KOPT-K1 (cell line): ENCODE measurements around the gene OXLD1.

ENCODE experiments used
- H3K27ac ChIP-seq: fragments of 200-600 bp; sonication (generic); 2 replicates; pipeline ENCODE4 v1.5.1; 2016; ENCODE audit warnings: antibody characterized with exemption, mild to moderate bottlenecking, low read depth, low read length; ENCODE audit not compliant: poor library complexity, severe bottlenecking
- H3K36me3 ChIP-seq: fragments of 200-600 bp; sonication (generic); 2 replicates; pipeline ENCODE4 v1.5.1; 2017; ENCODE audit warnings: antibody characterized with exemption, mild to moderate bottlenecking, low read length, moderate library complexity; ENCODE audit not compliant: insufficient read depth
- H3K9me3 ChIP-seq: fragments of 200-600 bp; sonication (generic); 2 replicates; pipeline ENCODE4 v1.5.1; 2017; ENCODE audit warnings: antibody characterized with exemption, low read length, mild to moderate bottlenecking; ENCODE audit not compliant: insufficient read depth, poor library complexity, severe bottlenecking

The OXLD1 gene

GRCh38 chr17:81706232-81706611, 39.8 kb upstream of the OXLD1 start:
- Histone ChIP-seq H3K36me3 (peaks cover 68% of the 10 kb centered on the region), H3K27ac (no peak overlapping the region), H3K9me3 (no peaks in the 10 kb centered on the region)

DNA sequence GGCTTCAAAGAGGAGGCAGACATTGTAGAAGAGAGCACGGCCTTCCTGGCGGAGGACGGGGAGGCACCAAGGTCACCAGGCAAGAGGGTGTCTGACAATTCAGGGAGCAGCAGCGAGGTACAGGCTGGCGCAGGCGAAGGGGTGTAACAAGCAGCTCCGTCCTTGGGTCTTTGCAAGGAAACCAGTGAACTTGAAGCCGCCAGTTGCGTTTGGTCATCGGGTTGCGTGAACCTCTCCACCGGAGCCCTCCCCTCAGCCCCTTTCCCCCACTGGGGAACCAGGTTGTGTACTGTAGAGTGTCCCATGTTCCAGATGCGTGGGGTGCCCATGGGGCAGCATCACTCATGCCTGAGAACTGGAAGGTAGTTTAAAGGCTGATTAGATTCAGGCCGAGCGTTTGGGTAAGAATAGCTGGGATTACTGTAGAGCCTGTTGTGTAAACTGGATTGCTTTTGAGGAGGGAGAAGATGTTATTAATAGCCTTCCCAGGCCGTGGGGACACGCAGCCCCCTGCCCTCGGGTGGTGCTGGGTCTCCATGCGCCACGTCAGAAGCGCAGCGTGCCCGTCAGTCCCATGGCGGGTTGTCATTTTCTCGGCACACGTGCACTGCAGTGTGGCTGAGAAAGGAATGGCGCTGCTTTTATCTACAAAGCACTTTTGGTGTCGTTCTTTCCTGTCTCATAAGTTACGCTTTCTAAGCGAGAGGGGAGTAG, 39.3 kb upstream of the OXLD1 start:
- no peak overlapping the region for H3K27ac ChIP-seq
- peaks cover 73% of the 10 kb centered on the region for H3K36me3 ChIP-seq

GRCh38 chr17:81703747-81704654, 37.6 kb upstream of the OXLD1 start:
- peaks cover 79% of the 10 kb centered on the region for H3K36me3 ChIP-seq
- H3K9me3 ChIP-seq: no peaks in the 10 kb centered on the region
- peak overlapping the region; percentile 88 for H3K27ac ChIP-seq

More for the DNA sequence above, 39.3 kb upstream of the OXLD1 start:
- H3K9me3 ChIP-seq: no peaks in the 10 kb centered on the region

DNA sequence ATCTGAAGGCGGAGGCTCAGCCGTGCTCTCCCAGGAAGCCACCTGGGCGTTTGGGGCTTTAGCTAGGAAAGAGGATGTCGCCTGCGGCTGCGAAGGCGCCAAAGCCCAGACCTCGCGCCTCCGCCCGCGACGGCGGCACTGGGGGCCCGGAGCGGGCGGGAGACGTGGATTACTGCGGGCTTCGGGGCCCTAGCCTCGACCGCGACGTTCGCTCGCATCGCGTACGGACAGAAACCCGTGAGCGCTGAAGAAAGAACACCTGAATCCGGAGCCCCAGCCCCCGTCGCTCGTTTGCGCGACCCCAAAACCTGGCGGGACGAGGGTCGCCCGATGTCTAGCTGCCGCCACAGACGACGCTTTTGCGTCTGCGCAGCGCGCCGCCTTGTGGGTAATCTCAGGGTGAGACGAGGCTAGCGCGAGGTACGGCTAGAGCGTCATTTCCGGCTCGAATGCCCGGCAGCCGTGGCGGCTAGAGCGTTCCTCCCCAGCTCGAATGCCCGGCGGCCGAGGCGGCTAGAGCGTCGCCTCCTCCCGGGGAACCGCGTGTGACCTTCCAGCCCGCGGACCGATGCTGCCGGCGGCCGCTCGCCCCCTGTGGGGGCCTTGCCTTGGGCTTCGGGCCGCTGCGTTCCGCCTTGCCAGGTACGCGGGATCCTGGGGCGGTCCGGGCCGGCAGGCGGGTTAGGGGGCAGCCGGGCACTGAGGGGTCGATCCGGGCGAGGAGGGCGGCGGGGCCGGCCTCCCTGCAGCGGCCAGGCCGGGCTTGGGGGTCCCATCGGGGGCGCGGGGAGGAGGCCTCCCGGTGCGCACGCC, 36.7 kb upstream of the OXLD1 start, which contains the start of gene MRPL12:
Gene MRPL12 (plus strand): TSS at position 434 of the 813 bp plus-strand sequence. CDS start 135 bp downstream, at position 569.
- Histone ChIP-seq H3K27ac (peak within 1 kb of the TSS; percentile 88), H3K36me3 (peaks cover 79% of the 10 kb centered on the region), H3K9me3 (no peaks in the 10 kb centered on the region)

- peak overlapping the region; percentile 88 for H3K27ac ChIP-seq
- H3K9me3 ChIP-seq: no peaks in the 10 kb centered on the region
- H3K36me3 ChIP-seq: peaks cover 79% of the 10 kb centered on the region
These were observed 35.1 kb upstream of the OXLD1 start for GRCh38 chr17:81701288-81702071.

- peaks cover 79% of the 10 kb centered on the region for H3K36me3 ChIP-seq
- no peaks in the 10 kb centered on the region for H3K9me3 ChIP-seq
- peak overlapping the region; percentile 88 for H3K27ac ChIP-seq
These were observed 34.2 kb upstream of the OXLD1 start for GRCh38 chr17:81700353-81701287.

GRCh38 chr17:81697261-81698044, 31.0 kb upstream of the OXLD1 start:
- peaks cover 97% of the 10 kb centered on the region for H3K36me3 ChIP-seq
- no peaks in the 10 kb centered on the region for H3K9me3 ChIP-seq
- no peak overlapping the region for H3K27ac ChIP-seq

- no peaks in the 10 kb centered on the region for H3K9me3 ChIP-seq
- H3K27ac ChIP-seq: no peak overlapping the region
- peaks cover 98% of the 10 kb centered on the region for H3K36me3 ChIP-seq
These were observed 30.0 kb upstream of the OXLD1 start for GRCh38 chr17:81696218-81696941.

DNA sequence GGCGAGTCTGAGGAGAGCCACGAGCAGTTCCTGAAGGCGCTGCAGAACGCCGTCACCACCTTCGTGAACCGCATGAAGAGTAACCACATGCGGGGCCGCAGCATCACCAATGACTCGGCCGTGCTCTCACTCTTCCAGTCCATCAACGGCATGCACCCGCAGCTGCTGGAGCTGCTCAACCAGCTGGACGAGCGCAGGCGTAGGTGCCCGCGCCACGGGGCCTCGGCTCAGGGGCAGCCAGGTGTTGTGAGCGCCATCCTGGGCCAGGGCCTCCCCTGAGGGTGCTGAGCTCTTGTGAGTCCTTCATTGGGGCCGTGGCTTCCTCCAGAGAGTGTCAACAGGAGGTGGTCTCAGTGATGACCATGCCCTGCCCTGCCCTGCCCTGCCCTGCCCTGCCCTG, 29.4 kb upstream of the OXLD1 start:
- peaks cover 98% of the 10 kb centered on the region for H3K36me3 ChIP-seq
- H3K9me3 ChIP-seq: no peaks in the 10 kb centered on the region
- no peak overlapping the region for H3K27ac ChIP-seq

- Histone ChIP-seq H3K27ac (no peak overlapping the region), H3K9me3 (no peaks in the 10 kb centered on the region), H3K36me3 (peaks cover 98% of the 10 kb centered on the region)
These were observed 28.8 kb upstream of the OXLD1 start for GRCh38 chr17:81695211-81695610.

DNA sequence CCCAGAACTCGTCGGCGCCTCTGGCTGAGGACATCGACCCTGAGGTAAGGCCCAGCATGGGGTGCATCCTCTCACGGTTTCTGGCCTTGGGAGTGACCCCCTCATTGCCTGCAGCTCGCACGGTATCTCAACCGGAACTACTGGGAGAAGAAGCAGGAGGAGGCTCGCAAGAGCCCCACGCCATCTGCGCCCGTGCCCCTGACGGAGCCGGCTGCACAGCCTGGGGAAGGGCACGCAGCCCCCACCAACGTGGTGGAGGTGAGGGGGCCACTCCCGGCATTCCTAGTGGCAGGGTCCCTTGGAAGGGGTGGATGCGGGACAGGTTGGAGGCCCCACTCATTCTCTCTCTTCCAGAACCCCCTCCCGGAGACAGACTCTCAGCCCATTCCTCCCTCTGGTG, 28.4 kb upstream of the OXLD1 start:
- Histone ChIP-seq H3K36me3 (peaks cover 100% of the 10 kb centered on the region), H3K27ac (no peak overlapping the region), H3K9me3 (no peaks in the 10 kb centered on the region)

DNA sequence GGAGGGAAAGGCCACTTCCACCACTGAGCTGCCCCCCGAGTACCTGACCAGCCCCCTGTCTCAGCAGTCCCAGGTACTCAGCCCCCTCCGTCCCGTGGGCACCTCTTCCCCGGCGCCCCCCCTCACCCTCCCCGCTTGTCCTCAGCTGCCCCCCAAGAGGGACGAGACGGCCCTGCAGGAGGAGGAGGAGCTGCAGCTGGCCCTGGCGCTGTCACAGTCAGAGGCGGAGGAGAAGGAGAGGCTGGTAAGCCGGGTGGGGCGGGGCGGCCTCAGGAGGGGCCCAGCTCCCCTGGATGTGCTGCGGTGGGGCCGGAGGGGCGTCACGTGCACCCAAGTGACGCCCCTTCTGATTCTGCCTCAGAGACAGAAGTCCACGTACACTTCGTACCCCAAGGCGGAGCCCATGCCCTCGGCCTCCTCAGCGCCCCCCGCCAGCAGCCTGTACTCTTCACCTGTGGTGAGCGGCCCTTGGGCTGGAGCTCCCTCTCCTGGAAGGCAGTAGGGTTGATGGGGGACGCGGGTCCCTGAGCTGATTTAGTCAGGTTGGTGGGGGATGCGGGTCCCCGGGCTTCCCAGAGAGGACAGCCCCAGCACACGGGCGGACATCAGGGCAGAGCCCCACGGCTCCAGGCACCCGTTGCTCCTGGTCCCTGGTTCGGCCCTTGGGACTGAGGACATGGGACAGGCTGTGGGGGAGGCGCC, 27.3 kb upstream of the OXLD1 start:
- Histone ChIP-seq H3K9me3 (no peaks in the 10 kb centered on the region), H3K36me3 (peaks cover 100% of the 10 kb centered on the region), H3K27ac (no peak overlapping the region)
